Left colon (tissue), 2 donors: ENCODE measurements around the gene SPNS3. TPM values are rescaled to one million over a fixed set of nuclear protein-coding genes. Genes with fewer than 3 reads are reported as not detected.

Experiments used
- ATAC-seq: fragments of 200-7000 bp; cut with Tn5 transposase; one replicate; pipeline ENCODE4 v1.9.1; 2020; ENCODE audit warnings: mild to moderate bottlenecking, moderate library complexity
- DNase-seq, 2 donors: peaks; one replicate each; pipeline ENCODE4 v3.0.0-alpha.2; 2020
- intact Hi-C, 2 donors: fragments of 100-400 bp; cut with DNase I in 1 of 2; cut with micrococcal nuclease in 1 of 2; formaldehyde crosslinking; loops; one replicate each; pipeline versions ENCODE4 v1.11.2 to v1.14.0; 2022; cut with DNase I, micrococcal nuclease
- total RNA-seq, 2 donors: library from RNA; stranded (reverse); fragmentation: NEBNext Ultra II Directional; extraction: Animal tissue kit (Norgen Biotek cat#: 25700); gene quantifications; one replicate each; pipeline ENCODE4 v1.2.1, GENCODE V29; 2021
- donor health status: DM: no; HTN: no; CAD: no.
- donor health status: DM: yes; HTN: yes; CAD: no.

SPNS3 gene
- total RNA-seq, 2 donors from 2014 or later: 0.50 to 0.89 TPM

- ATAC-seq (peak; percentile 67), DNase-seq (peak in 1 of 2 donors; percentile 25)
- intact Hi-C loops: loop anchor here in 1 of 2 donors (10.0 kb wide), 1 partner anchor 65 kb away; no protein-coding TSS in a partner anchor
Observed at GRCh38 chr17:4449736-4450135, 16.0 kb downstream of the SPNS3 start.

- intact Hi-C loops: no loop called here
- DNase-seq (no peak), ATAC-seq (no peak)
Observed at GRCh38 chr17:4450710-4451316, 17.1 kb downstream of the SPNS3 start.

DNA sequence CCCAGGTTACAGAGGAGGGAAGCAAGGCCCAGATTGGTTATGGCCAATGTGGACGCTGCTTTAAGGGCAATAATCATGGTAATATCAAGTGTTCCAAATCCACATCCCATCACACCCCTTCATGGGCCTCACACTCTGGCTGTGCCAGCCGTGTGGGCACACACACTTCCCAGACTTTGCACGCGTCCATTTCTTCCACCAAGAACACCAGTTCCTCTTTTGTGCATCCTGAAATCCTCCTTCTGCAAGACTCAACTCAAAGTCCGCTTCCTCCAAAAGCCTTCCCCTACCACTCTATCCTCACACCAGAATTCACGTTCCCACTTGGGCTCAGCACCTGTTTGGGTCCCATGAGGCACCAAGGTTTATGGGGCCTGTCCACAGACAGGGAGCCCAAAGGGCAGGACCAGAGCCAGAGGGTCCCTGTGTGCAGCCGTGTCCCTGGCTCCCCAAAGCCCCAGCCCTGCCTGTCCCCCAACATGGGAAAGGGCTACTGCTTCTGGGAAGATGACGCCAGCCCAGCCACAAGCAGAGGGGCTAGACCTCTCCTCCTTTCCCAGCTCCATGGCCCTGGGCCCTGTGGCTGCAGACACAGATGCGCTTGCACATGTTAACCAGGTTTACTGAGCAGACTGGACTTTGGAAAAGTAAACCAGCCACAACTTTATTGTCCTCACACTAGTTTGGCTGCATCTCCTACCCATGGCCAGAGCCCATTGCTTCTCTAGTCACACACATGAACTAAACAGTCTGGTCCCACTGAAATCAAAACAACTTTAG is 20.3 kb downstream of the SPNS3 start:
- intact Hi-C loops: no loop called here
- DNase-seq (no peak), ATAC-seq (peak; percentile 85)

GRCh38 chr17:4460661-4461060 is 26.9 kb downstream of the SPNS3 start:
- intact Hi-C loops: no loop called here
- no peak for ATAC-seq
- no peak for DNase-seq

- DNase-seq (no peak), ATAC-seq (no peak)
- intact Hi-C loops: no loop called here
Observed at GRCh38 chr17:4463818-4464476, 30.2 kb downstream of the SPNS3 start.

DNA sequence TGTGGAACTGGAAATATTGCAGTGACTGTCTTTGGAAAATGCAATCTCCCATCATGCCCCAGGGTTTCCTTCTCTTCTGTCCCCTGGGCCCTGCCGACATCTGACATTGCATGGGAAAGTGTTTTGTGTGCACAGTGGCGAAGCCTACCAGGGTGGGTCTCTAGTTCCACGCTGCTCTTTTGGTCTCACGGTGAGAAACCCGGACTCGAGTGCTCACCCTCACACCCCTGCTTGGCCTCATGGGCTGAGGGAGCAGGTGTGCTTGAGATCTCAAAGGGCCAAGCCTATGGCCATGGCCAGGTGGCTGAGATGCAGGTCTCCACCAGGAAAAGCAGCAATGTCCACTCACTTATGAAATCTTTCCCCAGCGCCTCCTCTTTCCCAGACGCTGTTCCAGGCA is 32.0 kb downstream of the SPNS3 start:
- intact Hi-C loops: no loop called here
- ATAC-seq (no peak), DNase-seq (no peak)

DNA sequence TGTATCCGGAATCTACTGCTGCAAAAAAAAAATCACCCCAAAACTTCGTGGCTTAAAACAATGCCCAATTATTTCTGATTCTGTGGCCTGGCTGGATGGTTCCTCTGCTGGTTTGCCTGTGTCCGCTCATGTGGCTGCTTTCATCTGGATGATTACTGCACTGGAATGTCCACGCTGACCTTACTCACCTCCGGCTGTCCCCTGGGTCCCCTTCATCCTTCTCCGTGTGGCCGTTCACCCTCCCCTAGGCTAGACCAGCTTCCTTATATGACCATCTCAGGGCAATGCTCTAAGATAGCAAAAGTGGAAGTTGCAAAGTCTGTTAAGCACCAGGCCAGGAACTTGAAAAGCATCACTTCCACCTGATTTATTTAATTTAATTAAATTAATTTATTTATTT is 33.5 kb downstream of the SPNS3 start:
- DNase-seq (no peak), ATAC-seq (no peak)
- intact Hi-C loops: no loop called here

DNA sequence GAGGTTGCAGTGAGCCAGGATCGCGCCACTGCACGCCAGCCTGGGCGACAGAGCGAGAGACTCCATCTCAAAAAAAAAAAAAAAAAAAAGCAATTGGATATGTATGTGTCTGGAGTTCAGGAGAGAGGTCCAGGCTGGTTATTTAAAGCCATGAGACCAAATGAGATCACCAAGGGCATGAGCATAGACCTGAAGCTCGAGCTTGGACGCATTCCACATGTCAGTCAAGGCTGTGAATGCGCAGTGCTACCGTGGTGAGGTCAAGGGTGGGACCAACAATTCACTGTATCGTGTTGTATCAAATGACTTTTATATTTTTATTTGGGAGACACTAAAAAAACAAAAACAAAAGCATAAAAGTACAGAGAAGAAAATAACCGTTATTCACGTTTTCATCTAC is 35.8 kb downstream of the SPNS3 start:
- intact Hi-C loops: no loop called here
- DNase-seq (no peak), ATAC-seq (no peak)

GRCh38 chr17:4472286-4472685 is 38.5 kb downstream of the SPNS3 start:
- ATAC-seq (no peak), DNase-seq (no peak)

DNA sequence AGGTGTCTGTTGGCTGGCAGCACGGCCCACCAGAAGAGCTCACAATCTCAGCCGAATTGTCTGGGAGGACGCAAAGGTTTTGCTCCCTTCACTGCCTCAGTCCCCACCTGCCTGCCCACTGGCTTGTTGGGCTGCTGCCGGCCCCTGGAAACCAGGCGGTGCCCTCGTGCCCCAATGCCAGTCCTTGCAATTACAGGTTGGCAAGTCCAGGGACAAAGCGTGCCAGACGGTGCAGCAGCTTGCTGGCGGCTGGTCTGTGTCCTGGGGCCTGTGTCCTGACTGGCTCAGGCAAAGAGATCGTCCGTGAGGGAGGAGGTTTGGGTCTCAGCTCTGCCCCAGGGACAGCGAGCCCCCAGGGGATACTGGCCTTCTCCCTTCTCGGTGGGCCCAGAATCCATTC is 40.4 kb downstream of the SPNS3 start:
- intact Hi-C loops: no loop called here
- DNase-seq: no peak
- no peak for ATAC-seq

More at GRCh38 chr17:4472286-4472685, 38.5 kb downstream of the SPNS3 start:
- intact Hi-C loops: no loop called here

GRCh38 chr17:4475001-4475400 is 41.3 kb downstream of the SPNS3 start:
- intact Hi-C loops: no loop called here
- no peak for ATAC-seq
- no peak for DNase-seq

GRCh38 chr17:4475463-4475862 is 41.7 kb downstream of the SPNS3 start:
- ATAC-seq (no peak), DNase-seq (no peak)
- intact Hi-C loops: no loop called here

DNA sequence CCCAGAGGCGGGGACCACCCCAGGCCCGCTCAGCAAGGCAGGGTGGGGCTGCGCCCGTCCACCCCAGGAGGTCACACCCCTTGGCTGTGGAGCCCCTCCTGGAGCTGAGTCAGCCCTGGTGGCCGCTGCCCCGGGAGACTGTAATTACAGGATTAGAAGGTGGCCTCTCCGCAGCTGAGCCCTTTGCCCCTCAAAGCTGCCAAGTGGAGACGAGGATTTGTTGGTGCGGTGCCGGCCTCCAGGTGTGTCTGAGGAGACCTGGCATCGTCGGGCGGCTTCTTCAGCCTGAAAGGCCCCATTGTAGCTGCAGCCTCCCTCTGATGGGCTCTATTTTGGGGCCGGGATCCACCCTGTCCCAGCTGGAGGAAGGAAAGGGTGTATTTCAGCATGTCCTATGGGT is 42.3 kb downstream of the SPNS3 start:
- DNase-seq (peak; percentile 39 to 46), ATAC-seq (peak; percentile 5)
- intact Hi-C loops: no loop called here

GRCh38 chr17:4476511-4477070 is 42.9 kb downstream of the SPNS3 start:
- ATAC-seq: peak; percentile 51
- intact Hi-C loops: no loop called here
- DNase-seq: peak; percentile 76 to 86

DNA sequence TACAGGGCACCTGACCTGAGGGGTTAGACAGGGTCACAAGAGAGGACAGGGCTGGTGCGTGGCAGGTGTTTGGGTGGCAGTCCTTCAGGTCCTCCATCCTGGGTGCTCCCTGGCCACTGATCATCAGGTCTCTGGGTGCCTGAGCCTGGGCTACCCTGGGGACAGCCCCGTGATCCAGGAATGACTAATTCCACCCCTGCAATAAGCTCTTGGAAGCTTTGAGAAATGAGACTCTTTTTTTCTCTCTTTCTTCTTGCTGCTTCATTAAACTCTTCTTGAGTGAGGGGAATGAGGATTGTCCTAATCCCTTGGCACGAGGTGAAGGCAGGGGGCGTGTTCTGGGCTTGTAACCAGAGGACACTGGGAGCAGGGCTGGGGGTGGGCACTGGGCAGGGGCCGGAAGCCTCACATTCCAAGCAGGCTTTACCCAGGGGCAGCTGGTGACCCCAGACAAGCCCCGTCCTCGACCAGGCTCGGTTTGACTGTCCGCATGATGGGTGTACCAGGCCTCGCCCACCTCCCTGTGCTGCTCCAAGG is 43.6 kb downstream of the SPNS3 start:
- intact Hi-C loops: no loop called here
- no peak for ATAC-seq
- peak in 1 of 2 donors; percentile 23 for DNase-seq

- DNase-seq (no peak), ATAC-seq (no peak)
- intact Hi-C loops: no loop called here
Observed at GRCh38 chr17:4478318-4478830, 44.6 kb downstream of the SPNS3 start.

- intact Hi-C loops: no loop called here
- ATAC-seq (peak; percentile 58), DNase-seq (peak; percentile 64 to 85)
Observed at GRCh38 chr17:4479340-4479981, 45.7 kb downstream of the SPNS3 start.

DNA sequence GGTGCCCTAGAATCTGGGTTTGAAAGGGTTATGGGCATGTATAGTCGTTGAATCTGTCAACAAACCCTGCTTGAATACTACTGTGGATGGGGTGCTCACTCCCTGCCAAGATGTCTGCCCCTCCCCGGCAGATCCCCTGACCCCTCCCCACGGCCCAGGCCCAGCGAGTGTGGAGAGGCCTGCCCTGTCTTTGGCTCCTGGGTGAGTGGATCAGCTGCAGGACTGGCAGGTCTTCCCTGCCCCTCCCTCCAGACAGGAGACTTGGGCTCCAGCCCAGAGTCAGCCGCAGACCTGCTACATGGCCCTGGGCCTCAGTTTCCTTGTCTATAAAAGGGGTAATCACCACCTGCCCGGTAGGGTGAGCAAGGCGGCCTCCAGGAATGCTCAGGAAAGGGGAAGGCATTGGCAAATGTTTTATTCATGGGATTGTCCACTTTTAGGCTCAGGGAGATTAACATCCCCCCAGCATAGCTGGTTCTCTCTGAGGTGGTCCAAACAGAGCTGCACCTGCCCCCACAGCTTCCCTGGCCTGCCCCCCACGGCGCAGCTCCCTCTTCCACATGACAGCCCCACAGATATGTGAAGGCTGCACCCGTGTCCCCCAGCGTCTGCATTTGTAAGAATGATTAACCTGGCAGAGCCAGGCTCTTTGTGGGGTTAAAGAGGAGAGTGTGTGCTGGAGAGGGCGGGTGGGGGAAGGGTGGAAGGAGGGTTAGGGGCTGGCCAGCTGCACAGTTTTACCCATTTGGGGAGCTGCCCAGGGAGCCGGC is 46.4 kb downstream of the SPNS3 start:
- DNase-seq: peak; percentile 36 to 62
- peak; percentile 11 for ATAC-seq
- intact Hi-C loops: no loop called here
